Erythroblast (primary cell): ENCODE data around the gene RALGPS2.

Experiments
- GATA1 ChIP-seq: IDR thresholded peaks from 2 replicates; pipeline ENCODE4 v1.6.1; 2011; ENCODE audit warnings: low read depth, mild to moderate bottlenecking, control low read depth, low read length, moderate library complexity
- POLR2A ChIP-seq: IDR thresholded peaks from 2 replicates; pipeline ENCODE4 v1.6.1; 2011; ENCODE audit warnings: mild to moderate bottlenecking, low read length

DNA sequence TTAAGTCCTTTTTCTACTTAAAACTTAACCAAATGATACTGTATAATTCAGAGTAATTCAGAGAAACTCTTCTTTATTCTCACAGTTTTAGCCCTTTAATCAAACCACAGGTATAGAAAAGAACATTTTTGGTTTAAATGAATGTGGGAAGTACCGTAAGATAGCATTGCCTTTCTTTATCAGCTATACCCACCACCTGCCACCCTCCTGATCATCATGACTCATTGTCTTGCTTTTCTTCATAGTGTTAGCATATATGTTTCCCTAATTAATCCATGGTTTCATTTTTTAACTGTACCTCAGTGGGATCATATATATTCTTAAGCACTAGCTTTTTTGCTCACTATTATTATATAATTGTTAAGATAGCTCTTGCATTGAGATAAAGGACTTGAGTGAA, 173.4 kb downstream of the RALGPS2 start:
- TF ChIP-seq POLR2A (no peak), GATA1 (no peak)
